ENCODE data around the gene MICAL2. TPM values are rescaled to one million over a fixed set of nuclear protein-coding genes. Genes with fewer than 3 reads are reported as not detected.

Gene MICAL2
- total RNA-seq, 1 donor from 2014 or later, result 197 TPM

DNA sequence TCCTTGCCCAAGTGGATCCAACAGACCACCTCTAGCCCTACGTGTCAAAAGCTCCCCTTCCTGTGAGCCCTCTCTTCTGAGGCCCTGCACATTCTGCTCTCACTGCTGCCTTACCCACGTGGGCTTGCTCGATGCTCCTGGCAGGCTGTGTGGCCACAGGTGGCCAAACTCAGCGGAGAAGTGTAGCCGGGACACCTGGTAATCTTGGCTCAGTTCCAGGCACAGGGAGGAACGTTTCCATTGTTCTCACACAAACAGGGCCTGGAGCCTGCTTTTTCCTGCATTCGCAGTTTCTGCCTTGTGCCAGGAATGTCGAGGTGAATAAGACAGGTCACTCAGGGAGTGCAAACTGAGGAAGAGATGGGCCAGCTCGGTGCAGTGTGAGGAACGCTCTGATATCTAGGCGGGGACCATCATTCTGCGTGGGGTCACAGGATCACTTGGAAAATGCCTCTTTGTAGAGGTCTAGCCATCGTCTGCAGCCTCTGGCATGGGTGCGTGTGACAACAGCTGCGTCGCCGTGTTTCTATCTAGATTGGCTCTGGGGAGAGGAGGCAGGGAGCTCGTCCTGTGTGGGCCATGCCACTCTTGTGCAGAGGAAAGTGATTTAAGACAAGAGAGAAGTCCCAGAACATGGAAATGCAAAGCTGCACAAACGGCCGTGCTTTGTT, 139.3 kb downstream of the MICAL2 start:
- DNase-seq (no peak), ATAC-seq (no peak)
- no peaks in the 10 kb centered on the region for H3K27me3 ChIP-seq
- H3K4me3 ChIP-seq, result no peak overlapping the region
- H3K4me1 ChIP-seq, result peaks cover 19% of the 10 kb centered on the region
- H3K9me3 ChIP-seq, result no peaks in the 10 kb centered on the region
- peak overlapping the region; percentile 24 for H3K27ac ChIP-seq
- peaks cover 26% of the 10 kb centered on the region for H3K36me3 ChIP-seq
- TF ChIP-seq CTCF (IDR thresholded peaks at IDR 0.05), result no peak
- intact Hi-C loops (cut with DNase I), result loop anchor here (10.0 kb wide), 1 partner anchor 205 kb away; no protein-coding TSS in a partner anchor

DNA sequence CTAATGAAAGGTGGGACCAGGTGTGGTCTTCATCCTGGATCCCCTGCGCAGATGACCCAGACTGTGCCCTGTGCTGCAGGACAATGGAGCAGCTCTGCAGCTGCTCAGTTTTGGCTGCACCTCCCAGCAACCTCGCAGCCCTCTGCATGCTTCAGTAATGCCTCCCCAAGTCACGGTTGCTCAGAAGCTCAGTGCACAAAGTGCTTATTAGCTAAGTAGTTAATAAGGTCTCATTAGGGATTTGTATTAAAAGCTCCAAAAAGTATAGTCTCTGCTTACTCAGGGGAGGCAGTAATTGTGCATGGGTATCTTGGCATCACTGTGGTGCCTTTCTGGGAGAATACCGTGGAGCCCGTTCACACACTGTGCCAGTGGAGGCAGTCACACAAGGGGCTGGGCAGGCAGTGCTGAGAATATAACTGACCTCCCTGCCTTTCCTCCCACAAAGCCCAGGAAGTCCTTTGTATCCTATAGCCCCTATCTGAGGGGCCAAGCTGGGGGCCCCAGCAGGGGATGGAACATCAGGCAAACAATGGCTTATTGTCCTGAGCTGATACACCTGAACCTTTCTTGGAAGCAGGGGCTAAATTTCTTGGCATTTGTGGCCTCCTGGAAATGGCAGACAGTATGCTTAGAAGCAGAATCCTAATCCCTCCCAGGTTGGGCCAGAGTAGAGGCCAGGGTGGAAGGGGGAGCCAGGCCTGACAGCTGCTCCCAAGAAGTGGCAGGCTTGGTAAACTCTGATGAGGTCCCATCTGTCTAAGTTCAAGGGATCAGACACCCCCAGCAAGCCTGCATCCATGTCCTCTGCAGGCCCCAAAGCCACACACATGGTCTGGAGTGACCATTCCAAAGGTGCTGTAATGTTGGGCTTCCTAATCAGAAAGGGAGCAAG, 141.5 kb downstream of the MICAL2 start:
- no peak for DNase-seq
- Histone ChIP-seq H3K4me1 (peaks cover 19% of the 10 kb centered on the region), H3K4me3 (no peak overlapping the region), H3K27me3 (no peaks in the 10 kb centered on the region), H3K36me3 (peaks cover 40% of the 10 kb centered on the region), H3K27ac (no peak overlapping the region), H3K9me3 (no peaks in the 10 kb centered on the region)
- no peak for TF ChIP-seq CTCF (IDR thresholded peaks at IDR 0.05)
- no peak for ATAC-seq
- intact Hi-C loops (cut with DNase I), result no loop called here

- intact Hi-C loops (cut with DNase I), result no loop called here
- H3K4me1 ChIP-seq, result peaks cover 12% of the 10 kb centered on the region
- TF ChIP-seq CTCF (IDR thresholded peaks at IDR 0.05), result no peak
Measured at GRCh38 chr11:12253843-12254281, 143.5 kb downstream of the MICAL2 start.

DNA sequence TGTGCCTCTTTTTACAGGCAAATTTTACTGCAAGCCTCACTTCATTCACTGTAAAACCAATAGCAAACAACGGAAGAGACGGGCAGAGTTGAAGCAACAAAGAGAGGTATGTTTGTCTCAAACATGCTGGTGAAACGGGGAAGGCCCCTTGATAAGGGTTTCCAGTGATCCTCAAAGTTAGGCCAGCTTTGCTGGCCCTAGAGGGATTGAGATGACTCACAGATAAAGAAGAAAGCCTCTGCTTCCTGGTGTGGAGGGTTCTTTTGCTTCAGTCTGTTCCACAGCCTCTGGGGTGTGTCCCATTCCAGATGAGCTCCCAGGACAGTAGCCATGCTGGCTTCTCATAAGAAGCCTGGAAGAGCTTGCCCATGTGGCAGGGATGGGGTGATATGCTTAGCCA, 148.1 kb downstream of the MICAL2 start:
- H3K36me3 ChIP-seq, result peaks cover 83% of the 10 kb centered on the region
- H3K27ac ChIP-seq, result no peak overlapping the region
- H3K27me3 ChIP-seq, result no peaks in the 10 kb centered on the region
- H3K4me1 ChIP-seq, result peaks cover 4% of the 10 kb centered on the region
- intact Hi-C loops (cut with DNase I), result no loop called here
- no peak overlapping the region for H3K4me3 ChIP-seq
- DNase-seq (no peak), ATAC-seq (peak; percentile 57)
- no peaks in the 10 kb centered on the region for H3K9me3 ChIP-seq
- TF ChIP-seq CTCF (IDR thresholded peaks at IDR 0.05), result no peak

More at GRCh38 chr11:12253843-12254281, 143.5 kb downstream of the MICAL2 start:
- Histone ChIP-seq H3K27me3 (no peaks in the 10 kb centered on the region), H3K9me3 (no peaks in the 10 kb centered on the region), H3K27ac (no peak overlapping the region), H3K36me3 (peaks cover 60% of the 10 kb centered on the region), H3K4me3 (no peak overlapping the region)
- ATAC-seq, result no peak
- no peak for DNase-seq

GRCh38 chr11:12259956-12260355, 149.6 kb downstream of the MICAL2 start:
- H3K9me3 ChIP-seq, result no peaks in the 10 kb centered on the region
- ATAC-seq, result peak; percentile 7
- no peaks in the 10 kb centered on the region for H3K27me3 ChIP-seq
- H3K4me3 ChIP-seq, result no peak overlapping the region
- H3K36me3 ChIP-seq, result peaks cover 88% of the 10 kb centered on the region
- DNase-seq, result no peak
- TF ChIP-seq CTCF (IDR thresholded peaks at IDR 0.05), result no peak
- no peak overlapping the region for H3K27ac ChIP-seq
- peaks cover 4% of the 10 kb centered on the region for H3K4me1 ChIP-seq
- intact Hi-C loops (cut with DNase I), result no loop called here

All from upper lobe of right lung (tissue), 1 donor.